Peyer's patch (tissue), 4 donors: ENCODE measurements around the gene RGS19. TPM values are rescaled to one million over a fixed set of nuclear protein-coding genes. Genes with fewer than 3 reads are reported as not detected.

ENCODE experiments used
- DNase-seq, 3 donors: peaks; one replicate each; pipeline ENCODE4 v3.0.0-alpha.2; 2017 to 2019
- H3K27ac ChIP-seq, 4 donors: fragments of 200-600 bp; sonication (generic); one replicate each; pipeline ENCODE4 v1.5.1; 2016 to 2019
- H3K27me3 ChIP-seq, 2 donors: fragments of 200-600 bp; sonication (generic); one replicate each; pipeline ENCODE4 v1.5.1; 2019
- H3K36me3 ChIP-seq, 3 donors: fragments of 200-600 bp; sonication (generic); one replicate each; pipeline ENCODE4 v1.5.1; 2016 to 2019
- H3K4me1 ChIP-seq, 4 donors: fragments of 200-600 bp; sonication (generic); one replicate each; pipeline ENCODE4 v1.5.1; 2016 to 2019
- H3K4me3 ChIP-seq, 4 donors: fragments of 200-600 bp; sonication (generic); 1 replicate in 3 of 4; 2 replicates in 1 of 4; pipeline ENCODE4 v1.5.1; 2016 to 2019; ENCODE audit warnings: mild to moderate bottlenecking in 1 of 4
- H3K9me3 ChIP-seq, 4 donors: fragments of 200-600 bp; sonication (generic); one replicate each; pipeline ENCODE4 v1.5.1; 2016 to 2019; ENCODE audit warnings: mild to moderate bottlenecking in 1 of 4
- POLR2A ChIP-seq, 2 donors: fragments of 450-650 bp; IDR thresholded peaks; one replicate each; pipeline ENCODE4 v1.5.1; 2017; ENCODE audit warnings: antibody characterized with exemption in 2 of 2, mild to moderate bottlenecking in 2 of 2, moderate library complexity in 2 of 2
- total RNA-seq, 4 donors: library from RNA; depleted of rRNA; stranded (reverse); fragments of >200 nt; gene quantifications; one replicate each; pipeline ENCODE4 v1.1.0, GENCODE V29; 2016
- TF ChIP-seq, protein P1 (sequence below), 6 experiments: fragments of 450-650 bp in 4 of 6; fragments of 200-600 bp in 2 of 6; sonication (generic) in 1 of 6; IDR thresholded peaks; one replicate each; pipeline ENCODE4 v1.5.1; 2017 to 2019; ENCODE audit warnings: antibody characterized with exemption in 6 of 6, mild to moderate bottlenecking in 3 of 6, moderate library complexity in 1 of 6

RGS19 gene
- total RNA-seq, 4 donors from 2014 or later = 3.3 to 39.6 (median 6.8) TPM

DNA sequence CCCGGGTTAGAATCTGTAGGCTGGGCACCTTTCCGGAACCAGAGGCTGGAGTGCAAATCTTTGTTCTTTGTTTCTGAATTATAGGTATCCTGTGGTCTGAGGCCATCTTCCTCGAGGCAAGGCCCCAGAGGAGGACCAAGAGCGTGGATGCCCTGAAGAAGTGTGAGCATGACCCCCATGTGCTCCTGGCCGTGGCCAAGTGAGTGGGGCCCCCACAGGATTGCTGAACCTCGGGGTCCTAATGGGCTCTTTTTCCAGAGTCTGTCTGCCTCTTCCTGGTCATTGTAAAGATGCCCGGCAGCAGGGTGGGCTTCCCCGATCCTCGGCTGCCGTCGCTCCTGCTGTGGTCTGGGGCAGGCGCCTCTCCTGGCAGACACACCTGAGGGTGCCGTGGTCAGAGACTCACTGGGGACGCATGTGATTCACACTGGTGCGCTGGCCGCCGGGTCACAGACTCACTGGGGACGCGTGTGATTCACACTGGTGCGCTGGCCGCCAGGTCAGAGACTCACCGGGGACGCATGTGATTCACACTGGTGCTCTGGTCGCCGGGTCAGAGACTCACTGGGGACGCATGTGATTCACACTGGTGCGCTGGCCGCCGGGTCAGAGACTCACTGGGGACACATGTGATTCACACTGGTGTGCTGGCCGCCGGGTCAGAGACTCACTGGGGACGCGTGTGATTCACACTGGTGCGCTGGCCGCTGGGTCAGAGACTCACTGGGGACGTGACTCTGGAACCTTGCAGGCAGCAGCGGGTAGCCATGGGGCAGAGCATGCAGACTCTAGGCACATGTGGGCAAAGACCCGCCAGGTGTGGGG, 49.8 kb downstream of the RGS19 start:
- Histone ChIP-seq H3K9me3 (no peaks in the 10 kb centered on the region), H3K36me3 (peaks cover 0 to 98% (median 10%) of the 10 kb centered on the region in 3 donors), H3K27me3 (no peaks in the 10 kb centered on the region), H3K27ac (no peak overlapping the region), H3K4me1 (peaks cover 0 to 3% (median 2%) of the 10 kb centered on the region in 4 donors), H3K4me3 (no peak overlapping the region)
- TF ChIP-seq, protein P1, sequence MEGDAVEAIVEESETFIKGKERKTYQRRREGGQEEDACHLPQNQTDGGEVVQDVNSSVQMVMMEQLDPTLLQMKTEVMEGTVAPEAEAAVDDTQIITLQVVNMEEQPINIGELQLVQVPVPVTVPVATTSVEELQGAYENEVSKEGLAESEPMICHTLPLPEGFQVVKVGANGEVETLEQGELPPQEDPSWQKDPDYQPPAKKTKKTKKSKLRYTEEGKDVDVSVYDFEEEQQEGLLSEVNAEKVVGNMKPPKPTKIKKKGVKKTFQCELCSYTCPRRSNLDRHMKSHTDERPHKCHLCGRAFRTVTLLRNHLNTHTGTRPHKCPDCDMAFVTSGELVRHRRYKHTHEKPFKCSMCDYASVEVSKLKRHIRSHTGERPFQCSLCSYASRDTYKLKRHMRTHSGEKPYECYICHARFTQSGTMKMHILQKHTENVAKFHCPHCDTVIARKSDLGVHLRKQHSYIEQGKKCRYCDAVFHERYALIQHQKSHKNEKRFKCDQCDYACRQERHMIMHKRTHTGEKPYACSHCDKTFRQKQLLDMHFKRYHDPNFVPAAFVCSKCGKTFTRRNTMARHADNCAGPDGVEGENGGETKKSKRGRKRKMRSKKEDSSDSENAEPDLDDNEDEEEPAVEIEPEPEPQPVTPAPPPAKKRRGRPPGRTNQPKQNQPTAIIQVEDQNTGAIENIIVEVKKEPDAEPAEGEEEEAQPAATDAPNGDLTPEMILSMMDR (IDR thresholded peaks at IDR 0.05) = no peak
- no peak for TF ChIP-seq POLR2A (IDR thresholded peaks at IDR 0.05)
- no peak for DNase-seq

DNA sequence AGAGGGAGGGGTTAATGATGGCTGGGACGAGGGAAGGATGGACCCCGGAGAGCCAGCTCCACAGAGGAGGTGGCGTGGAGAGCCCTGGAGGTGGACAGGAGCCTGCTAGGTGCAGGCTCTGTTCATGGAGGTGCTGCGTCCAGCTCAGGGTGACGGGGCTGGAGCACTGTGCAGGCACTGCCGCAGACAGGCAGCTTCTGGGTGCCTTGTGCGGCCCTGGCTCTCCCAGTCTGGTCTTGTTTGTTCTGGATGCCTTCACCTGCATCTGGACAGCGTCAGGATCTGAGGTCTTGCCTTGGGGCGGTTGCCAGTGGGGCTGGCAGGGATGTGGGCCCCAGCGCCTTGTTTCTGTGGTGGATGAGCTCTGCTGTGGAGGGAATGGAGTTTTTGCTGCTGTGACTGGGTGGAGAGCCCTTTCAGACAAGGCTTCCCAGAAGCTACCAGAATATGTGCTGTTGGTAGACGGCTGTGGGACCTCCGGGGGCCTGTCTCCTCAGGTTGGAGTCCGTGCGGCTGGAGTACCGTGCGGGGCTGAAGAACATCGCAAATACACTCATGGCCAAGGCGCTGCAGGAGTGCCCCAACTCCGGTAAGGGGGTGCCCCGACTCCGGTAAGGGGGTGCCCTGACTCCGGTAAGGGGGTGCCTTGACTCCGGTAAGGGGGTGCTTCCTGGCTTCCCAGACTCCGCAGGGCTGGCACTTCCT, 51.2 kb downstream of the RGS19 start:
- Histone ChIP-seq H3K9me3 (no peaks in the 10 kb centered on the region), H3K36me3 (peaks cover 0 to 98% (median 10%) of the 10 kb centered on the region in 3 donors), H3K27me3 (no peaks in the 10 kb centered on the region), H3K27ac (no peak overlapping the region), H3K4me3 (no peak overlapping the region), H3K4me1 (peaks cover 0 to 15% (median 4%) of the 10 kb centered on the region in 4 donors)
- no peak for TF ChIP-seq POLR2A (IDR thresholded peaks at IDR 0.05)
- TF ChIP-seq, protein P1 (IDR thresholded peaks at IDR 0.05) = no peak
- no peak for DNase-seq

DNA sequence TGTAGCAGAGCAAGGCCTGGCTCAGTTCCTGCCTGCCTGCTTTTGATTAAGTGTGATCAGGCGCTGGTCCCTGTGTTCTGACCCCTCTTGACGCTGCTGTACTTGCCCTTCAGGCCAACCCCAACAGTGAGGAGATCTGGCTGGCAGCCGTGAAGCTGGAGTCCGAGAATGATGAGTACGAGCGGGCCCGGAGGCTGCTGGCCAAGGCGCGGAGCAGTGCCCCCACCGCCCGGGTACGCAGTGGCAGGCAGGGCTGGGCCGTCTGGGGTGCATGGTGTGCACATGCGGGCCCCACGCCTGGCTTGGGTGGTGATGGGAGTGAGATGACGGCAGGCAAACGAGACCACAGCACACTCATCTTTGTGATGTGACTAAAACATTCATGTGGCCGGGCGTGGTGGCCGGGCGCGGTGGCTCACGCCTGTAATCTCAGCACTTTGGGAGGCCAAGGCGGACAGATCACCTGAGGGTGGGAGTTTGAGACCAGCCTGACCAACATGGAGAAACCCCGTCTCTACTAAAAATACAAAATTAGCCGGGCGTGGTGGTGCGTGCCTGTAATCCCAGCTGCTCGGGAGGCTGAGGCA, 53.4 kb downstream of the RGS19 start:
- H3K36me3 ChIP-seq = peaks cover 0 to 92% (median 10%) of the 10 kb centered on the region in 3 donors
- DNase-seq = no peak
- no peak for TF ChIP-seq POLR2A (IDR thresholded peaks at IDR 0.05)
- TF ChIP-seq, protein P1 (IDR thresholded peaks at IDR 0.05) = no peak
- H3K9me3 ChIP-seq = no peaks in the 10 kb centered on the region
- H3K27me3 ChIP-seq = no peaks in the 10 kb centered on the region
- H3K27ac ChIP-seq = no peak overlapping the region
- H3K4me3 ChIP-seq = no peak overlapping the region
- peaks cover 0 to 18% (median 4%) of the 10 kb centered on the region in 4 donors for H3K4me1 ChIP-seq

DNA sequence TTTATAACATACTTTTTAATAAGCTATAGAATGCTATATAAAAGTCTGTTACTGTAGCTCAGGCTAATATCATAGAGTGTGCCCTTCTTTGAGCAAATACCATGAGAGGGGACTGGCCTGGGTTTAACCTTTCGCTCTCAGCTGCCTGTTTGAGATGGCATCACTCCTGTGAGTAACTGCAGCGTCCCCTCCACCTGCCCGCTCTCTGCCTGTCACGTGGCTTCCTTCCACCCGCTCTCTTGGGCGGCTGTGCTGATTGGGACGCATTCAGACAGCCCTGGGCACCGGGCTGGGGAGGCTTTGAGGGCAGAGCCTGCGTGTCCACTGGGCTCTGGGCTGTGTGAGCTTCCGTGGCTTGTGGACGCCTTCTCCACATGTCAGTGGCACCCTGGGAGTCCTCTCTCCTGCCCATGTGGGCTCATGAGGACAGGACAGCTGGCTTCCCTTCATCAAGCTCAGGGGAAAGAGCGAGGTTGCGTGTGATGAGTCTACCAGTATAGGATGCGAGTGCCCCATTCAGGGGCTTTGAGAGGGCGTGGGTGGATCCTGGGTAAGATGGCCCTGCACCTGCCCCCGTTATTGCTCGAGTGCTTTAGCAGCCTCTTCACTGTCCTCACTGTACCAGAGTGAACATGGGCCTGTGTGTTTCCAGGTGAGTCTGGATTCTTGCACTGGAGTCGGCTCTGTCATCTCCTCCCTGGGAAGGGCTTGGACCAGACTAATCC, 54.1 kb downstream of the RGS19 start:
- Histone ChIP-seq H3K9me3 (no peaks in the 10 kb centered on the region), H3K27me3 (no peaks in the 10 kb centered on the region), H3K27ac (no peak overlapping the region), H3K4me3 (no peak overlapping the region), H3K36me3 (peaks cover 0 to 95% (median 10%) of the 10 kb centered on the region in 3 donors), H3K4me1 (peaks cover 0 to 18% (median 4%) of the 10 kb centered on the region in 4 donors)
- no peak for TF ChIP-seq POLR2A (IDR thresholded peaks at IDR 0.05)
- TF ChIP-seq, protein P1 (IDR thresholded peaks at IDR 0.05) = no peak
- no peak for DNase-seq
